Measurements from ENCODE around the gene HSPA1B.
"Not testable (repeated sequence)": the region's sequence is repeated elsewhere in the genome, so short reads cannot be mapped to it uniquely, and the experiment has no call there.

The HSPA1B gene

DNA sequence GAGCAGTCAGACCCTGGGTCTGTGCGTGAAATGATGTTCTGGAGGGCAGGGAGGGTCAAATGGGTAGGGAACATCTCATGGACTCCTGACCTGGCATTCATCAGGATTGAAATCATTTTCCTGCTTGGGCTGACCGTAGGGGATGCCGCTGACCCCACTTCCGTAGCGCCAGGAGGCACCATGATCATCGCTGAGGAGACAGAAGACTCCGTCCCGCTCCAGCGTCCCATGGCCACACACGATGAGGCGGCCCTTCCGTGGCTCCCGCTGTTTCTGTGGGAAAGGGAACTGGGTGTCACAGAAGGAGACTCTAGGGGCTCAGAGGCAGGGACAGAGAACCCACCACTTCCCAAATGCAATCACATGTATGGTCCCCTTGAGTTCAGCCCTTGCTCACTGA is 32.8 kb downstream of the HSPA1B start:
- no peak for DNase-seq

DNA sequence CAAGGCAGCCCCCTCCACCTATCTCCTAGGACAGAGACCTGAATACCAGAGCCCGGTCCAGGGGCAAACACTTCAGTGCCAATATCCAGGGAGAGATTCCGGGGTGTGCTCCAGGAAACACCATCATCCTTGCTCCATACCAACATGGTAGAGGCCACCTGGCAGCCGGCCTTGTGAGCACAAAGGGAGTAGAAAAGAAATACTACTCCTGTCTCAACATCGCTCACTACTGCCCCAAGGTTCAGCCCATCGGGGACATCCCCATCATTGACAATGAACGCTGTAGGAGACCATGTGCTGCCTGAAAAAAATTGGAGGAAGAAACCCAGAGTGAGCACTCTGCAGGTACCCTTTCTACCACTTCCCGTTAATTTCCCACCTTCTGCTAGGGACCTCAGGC is 33.6 kb downstream of the HSPA1B start:
- DNase-seq, result no peak

DNA sequence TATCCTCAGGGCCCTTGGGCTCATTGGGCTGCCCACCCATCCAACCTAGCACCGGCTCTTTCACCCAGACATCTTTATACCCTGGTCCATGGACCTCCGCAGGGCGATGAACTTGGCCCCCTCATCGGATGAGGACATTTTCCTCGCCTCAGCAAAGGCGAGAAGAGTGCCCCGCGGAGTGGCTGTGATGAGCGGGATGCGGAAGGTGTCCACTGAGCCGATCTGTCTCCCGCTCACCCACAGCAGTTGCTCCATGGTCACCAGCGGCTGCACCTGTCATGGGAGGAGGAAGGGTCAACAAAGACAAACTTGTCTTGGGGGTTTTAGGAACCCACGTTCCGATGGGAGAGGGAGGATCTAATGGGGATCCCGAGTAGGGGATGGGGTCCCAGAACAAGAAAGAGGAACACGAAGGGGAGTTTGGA is 34.4 kb downstream of the HSPA1B start:
- no peak for DNase-seq

DNA sequence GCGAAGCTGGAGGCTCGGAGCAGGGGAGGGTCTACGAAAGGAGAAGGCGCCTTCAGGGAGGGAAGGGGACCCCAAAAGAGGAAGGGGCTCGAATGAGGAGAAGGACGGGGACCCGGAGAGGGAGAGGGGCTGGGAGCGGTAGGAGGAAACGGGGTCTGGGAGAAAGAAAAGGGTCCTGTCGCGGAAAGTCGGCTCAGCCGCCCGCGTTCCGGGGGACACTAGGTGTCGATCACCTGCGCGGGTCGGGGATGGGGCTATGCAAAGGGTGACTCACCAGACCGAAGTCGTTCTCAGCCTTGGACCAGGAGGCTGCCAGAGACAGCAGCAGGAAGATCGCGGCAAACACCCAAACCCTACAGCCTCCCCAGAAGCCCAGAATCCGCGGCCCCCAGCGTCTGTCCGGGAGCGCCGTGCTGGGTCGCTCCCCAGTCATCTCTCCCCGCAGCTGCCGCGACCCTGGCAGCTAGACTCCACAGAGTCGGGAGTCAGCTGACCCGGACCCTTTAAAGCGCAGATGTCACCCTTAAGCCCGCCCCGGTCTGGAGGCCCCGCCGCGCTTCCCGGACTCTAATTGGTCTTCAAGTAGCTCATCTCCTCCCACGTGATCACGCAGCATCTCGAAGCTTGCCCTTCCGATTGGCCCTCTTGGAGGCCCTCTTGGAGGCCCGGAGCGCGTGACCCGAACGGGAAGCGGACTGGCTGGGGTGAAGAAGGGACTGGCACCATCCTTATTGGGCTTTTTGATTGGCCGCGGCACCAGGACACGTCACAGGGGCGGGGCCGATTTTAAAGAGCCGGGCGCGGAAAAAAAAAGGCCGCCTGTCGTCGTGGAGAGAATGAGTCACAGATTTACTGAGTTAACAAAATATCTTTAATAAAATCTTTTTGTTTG is 35.1 kb downstream of the HSPA1B start, which contains the start of gene NEU1:
Gene NEU1 (minus strand): TSS at position 478 of the 892 bp plus-strand sequence. CDS start 45 bp downstream, at position 433.
- peak; percentile 97 for DNase-seq

DNA sequence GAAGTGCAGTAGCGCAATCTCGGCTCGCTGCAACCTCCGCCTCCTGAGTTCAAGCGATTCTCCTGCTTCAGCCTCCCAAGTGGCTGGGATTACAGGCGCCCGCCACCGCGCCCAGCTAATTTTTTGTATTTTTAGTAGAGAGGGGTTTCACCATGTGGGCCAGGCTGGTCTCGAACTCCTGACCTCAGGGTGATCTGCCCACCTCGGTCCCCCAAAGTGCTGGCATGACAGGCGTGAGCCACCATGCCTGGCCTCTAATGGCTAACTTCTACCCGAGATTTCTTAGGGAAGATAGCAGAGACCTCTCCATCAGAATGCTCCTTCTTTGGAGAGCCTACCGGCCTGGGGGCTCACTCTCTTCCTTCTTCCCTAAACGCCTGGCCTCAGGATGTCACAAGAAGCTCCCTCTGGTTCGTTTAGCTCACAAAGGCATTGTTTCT is 36.6 kb downstream of the HSPA1B start:
- not testable (repeated sequence) for DNase-seq

DNA sequence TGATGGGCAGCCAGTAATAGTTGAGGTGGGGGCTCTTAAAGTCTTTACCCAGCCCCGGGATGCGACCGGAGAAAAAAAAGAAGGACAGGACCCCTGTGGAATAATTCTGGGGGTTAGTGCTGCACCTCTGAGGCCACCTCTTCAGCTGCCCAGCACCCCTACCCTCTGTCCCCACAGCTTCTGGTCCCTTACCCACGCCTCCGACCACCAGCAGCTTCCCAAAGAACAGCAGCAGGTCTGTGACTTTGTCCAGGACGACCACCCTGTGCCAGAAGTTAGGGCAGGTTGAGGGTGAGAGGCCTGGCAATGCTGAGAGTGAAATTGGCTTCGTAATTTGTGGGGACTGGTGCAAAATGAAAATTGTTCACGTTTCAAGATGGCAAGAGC is 37.3 kb downstream of the HSPA1B start:
- DNase-seq, result no peak

DNA sequence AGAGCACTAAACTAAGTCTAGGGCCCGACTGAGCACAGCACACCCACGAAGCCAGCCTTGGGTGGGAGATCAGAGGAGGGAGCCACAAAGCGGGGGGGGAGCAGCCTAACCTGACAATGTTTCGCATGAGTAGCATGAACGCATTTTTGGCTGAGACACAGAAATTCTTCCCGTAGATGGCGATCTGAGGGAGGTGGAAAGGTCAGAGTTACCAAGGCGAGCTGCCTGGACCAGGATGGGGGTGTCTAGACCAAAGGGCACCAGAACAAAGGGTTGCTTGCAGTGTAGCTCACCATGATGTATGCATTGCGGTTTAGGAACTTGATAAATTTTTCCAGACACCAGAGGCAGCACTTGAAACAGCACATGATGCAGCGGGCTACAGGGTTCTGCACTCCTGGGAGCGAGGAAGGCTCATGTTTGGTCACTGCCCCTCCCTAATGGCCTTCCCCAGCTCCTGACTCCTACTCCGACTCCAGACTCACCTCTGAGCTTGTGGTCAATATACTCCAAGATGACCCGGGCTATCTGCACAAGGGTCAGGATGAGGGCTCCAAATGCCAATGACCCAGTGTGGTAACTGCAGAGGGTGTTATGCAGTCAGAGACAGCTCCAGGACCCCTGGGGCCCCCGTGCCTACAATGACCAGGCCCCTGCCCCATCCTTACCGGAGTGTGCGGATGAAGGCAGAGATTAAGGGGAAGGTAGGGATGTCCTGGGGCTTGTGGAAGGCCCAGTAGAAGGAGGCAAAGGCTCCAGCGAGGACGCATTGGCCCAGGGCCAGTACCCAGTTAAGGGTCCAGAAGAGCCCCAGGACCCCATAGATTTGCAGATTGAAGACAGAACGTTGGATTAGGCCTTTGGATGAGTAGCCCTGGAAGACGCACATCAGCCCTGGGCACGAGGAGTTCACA is 37.9 kb downstream of the HSPA1B start:
- no peak for DNase-seq

DNA sequence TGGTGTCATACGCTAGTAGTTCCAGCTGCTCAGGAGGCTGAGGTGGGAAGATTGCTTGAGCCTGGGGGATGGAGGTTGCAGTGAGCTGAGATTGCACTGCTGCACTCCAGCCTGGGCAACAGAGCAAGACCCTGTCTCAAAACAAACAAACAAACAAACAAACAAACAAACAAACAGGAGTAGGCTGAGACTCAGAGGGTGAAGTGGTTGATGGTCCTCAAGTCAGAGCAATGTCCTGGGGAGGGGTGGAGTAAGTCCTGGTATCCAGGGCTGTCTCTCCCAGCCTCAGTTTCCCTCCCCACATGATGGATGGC is 41.1 kb downstream of the HSPA1B start:
- DNase-seq, result not testable (repeated sequence)

DNA sequence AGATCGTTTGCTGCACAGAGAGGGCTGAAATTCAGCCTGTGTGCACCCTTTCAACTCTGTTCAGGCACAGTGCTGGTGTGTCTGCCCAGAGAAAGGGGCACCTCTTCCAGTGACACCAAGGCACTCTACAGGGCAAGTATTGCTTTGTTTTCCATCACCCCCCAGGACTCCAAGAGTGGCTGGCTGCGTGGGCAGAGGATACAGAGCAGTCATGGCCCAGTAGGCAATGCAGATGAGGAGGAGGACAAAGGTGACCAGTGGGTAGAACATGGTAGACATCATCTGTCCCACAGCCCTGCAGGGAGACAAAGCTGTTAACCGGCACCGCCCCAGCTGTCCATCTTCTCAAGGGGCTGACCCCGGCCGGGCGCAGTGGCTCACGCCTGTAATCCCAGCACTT is 41.8 kb downstream of the HSPA1B start:
- no peak for DNase-seq

DNA sequence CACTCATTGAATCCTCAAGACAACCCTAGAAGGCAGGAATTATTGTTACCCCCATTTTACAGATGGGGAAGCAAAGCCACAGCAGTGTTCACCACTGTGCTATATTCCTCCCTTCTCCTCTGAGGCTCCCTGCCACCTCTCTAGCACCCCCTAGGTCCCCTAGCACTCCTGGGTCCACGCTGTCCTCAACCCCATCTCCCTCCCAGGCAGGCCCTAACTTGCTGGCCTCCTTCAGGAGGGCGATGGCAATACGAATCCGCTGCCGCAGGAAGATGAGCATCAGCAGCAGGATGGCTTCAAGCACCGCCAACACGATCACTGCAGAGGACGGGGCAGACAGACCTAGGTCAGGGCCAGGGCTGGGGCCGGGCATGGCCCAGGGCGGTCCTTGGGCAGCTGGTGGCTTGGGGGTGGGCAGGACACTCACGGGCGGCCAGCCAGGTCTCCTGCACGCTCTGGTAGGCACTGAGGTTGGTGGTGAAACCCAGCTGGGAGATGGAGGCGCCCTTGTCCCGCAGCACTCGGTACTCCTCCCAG is 42.9 kb downstream of the HSPA1B start:
- no peak for DNase-seq

DNA sequence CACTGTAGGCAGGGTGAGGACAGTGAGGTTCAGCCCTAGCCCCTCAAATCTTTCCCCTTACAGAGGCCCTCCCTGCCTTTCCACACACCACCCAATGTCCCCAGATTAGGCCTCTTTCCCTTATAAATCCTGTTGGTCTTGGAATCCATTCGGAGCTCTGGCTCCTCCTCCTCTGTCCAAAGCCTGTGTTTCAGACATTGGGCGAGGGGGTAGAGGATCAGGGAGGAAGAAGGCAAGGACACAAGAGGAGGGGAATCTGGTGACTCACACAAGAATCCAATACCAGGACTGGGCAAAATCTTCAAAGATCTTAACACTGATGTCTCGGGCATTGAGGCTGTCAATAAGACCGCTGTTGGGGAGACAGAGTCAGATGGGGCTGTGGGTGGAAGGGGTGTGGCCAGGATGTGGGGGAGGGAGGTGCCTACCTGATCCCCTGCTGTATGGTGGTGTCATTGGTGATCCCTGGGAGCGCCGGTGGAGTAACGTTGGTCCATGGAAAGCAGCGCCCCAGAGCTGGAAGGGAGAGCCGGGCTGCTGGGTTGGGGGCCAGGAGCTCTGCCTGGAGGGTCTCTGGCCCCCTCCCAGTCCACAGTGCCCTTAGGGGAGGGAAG is 43.6 kb downstream of the HSPA1B start:
- DNase-seq, result no peak

DNA sequence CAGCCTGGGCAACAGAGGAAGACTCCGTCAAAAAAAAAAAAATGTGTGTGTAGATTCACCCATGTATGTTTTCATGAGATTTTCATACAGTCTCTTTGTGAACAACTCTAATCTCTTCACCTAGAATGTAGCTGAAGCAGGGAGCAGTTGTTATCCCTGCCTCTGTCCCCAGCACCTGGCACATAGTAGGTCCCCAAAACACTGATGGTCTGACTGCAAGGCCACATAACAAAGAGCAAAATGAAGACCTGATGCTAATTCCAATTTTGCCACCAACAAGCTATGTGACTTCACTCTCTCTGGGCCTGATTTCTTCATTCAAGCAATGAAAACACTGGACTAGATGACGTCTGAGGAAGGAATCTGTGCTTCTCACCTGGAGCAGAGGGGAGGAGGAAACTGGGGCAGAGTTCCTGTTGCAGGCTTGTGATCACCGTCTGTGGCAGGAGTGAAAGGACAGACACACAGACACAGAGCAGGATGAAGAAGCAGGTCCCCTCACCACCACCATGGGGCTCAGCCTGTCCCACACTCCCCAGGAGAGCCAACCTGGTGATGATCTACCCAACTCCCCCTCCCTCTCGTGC is 46.6 kb downstream of the HSPA1B start:
- DNase-seq, result no peak

DNA sequence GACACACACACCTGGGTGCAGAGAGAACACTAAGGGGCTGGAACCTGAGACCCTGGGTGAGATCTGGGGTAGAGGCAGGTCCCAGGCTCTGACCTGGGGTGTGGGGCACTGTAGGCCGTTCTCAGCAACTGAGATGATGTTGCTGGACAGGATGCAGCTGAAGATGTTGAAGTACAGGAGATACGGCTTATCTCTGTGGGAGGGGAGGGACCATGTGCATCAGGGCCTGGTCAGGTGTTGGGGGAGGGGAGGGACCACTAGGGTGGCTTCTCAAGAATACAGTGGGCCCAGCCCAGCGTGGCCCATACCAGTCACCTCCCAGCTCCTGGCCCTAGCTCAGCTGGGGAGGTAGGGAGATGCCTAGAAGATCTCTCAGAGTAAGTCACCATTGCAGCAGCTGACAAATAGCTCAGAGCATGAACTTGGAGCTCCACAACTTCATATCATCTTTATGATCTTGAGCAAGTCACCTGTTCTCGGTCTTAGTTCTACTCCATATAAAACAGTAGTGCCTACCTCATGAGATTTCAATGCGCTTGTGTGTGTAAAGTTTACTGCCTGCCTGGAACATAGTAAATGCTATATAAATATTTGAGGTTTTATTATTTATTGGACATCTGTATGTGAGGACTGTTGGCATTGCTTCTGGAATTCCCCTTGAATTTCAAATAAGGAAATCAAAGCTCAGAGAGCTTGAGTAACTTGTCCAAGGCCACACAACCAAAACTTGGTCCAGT is 47.5 kb downstream of the HSPA1B start:
- no peak for DNase-seq

DNA sequence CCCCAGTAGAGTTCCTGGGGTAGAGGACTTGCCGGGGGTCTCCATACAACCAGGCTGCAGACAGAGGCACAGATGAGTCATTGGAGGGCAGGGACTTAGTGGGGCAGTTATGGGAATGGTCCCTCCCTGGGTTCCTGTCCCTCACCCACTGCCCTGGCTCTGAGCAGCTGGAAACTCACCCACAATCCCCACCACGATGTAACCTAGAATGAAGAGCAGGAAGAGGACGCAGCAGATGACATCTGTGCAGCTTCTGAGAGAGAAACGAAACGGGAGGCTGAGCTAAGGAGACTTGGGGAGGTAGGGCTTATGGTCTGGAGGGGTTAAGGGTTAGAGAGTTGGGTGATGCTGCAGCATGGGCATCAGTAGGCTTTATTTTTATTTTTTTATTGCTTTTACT is 48.3 kb downstream of the HSPA1B start:
- DNase-seq, result no peak

DNA sequence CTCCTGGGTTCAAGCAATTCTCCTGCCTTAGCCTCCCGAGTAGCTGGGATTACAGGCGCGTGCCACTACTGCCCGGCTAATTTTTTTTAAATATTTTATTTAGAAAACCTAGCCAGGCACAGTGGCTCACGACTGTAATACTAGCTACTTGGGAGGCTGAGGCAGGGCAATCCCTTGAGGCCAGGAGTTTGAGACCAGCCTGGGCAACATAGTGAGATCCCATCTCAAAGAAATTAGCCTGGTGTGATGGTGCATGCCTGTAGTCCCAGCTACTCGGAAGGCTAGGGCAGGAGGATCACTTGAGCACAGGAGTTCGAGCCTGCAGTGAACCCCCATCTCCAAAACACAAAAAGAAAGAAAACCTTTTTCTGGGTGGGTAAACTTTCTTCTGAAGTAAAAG is 48.8 kb downstream of the HSPA1B start:
- no peak for DNase-seq

DNA sequence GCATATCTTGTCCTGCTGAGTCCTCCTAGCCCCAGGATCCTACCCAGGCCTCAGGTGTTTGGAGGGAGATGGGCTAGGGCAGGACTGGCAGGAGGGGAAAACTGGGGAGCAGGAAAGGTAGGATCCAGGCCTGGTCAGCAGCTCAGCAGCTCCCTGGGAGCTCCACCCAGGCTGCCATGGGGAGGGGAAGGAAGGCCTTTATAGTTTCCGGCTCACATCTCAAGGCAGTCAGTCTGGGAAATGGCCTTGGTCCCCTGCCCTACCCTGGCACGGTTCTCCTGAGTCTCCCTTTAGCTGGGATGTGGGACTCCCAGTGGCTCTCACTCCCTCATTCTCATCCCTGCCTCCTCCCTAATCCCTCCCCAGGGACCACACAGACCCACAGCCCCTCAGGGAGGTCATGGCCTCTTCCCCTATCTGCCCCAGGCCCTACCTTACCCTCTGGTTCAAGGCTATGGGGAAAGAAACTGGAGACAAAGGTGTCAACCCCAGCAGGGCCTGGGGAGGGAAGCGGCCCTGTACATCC is 49.6 kb downstream of the HSPA1B start:
- no peak for DNase-seq

DNA sequence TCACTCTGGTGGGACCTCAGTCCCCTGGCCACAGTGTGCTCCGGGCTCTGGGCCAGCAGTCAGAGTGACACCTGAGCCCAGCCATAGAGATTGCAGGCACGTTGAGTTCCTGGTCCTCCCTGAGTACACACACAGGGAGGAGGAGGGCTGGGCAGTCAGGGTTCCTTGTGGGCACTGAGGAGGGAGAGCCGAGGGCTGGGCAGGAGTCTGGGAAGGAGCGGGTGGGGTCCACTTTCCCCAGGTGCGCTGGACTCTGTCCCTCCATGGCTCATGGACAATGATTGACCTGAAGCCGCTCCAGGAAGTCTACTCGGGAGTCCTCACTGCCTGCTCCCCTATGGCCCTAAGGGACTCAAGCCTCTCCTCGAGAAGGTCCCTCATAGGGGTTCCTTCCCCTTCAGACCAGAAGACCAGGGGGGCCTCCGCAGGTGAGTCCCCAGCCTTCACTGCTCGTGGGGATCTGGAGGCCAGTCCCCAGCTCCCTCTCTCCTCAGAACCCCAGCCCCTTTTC is 50.2 kb downstream of the HSPA1B start:
- no peak for DNase-seq

DNA sequence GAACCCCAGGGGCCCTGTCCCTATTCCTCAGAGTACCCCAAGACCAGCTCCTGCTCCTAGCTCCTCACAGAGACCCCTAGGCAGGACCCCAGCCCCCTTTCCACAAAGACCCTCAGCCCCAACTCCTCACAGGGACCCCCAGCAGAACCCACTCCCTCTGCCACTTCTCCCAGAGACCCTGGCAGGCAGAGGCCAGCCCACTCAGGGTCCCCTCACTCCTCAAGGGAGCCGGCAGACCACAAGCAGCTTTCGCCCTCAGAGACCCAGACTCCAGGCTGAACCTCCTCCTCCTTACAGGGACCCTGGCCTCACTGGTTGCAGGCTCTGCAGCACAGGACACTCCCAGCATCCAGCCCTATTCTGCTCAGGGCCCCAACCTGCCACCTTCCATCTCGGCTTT is 50.7 kb downstream of the HSPA1B start:
- DNase-seq, result no peak

DNA sequence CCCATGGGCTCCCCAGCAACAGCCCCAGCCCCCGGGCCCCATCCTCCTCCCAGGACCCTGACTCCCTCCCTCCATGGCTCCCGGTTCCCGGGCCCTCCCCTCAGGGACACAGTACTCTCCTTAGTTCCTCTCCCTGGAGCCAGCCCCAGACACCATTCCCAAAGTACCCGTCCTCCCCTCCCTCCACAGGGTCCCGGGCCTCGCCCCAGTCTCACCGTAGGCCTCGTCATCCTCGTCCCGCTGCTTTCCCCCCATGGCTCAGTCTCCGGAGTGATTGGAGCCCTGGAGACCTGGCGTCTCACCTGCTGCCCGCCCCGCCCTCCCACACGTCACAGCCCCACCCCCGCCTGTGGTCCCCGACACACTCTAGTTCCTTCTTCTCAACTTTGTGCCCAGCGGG is 51.2 kb downstream of the HSPA1B start, which contains the start of gene SLC44A4:
Gene SLC44A4 (minus strand): TSS at position 272 of the 400 bp plus-strand sequence. CDS start 17 bp downstream, at position 255.
- no peak for DNase-seq

DNA sequence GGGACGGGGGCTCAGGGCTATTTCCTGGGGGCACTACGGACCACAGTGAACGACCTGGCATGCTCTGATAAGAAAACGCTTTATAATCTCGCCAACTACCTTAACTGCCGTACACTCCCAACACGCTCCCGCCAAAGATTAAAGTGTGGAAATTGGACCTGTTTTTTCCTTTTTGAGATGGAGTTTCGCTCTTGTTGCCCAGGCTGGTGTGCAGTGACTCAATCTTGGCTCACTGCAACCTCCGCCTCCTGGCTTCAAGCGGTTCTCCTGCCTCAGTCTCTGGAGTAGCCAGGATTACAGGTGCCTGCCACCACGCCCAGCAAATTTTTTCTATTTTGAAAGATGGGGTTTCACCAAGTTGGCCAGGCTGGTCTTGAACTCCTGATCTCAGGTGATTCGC is 51.6 kb downstream of the HSPA1B start:
- no peak for DNase-seq

Data from NCI-H1417 treated with DMSO at 0.1 percent for 48 hours (cell line).